Testis (tissue), 2 donors: ENCODE data around the gene PDLIM5.

Source experiments
- POLR2A ChIP-seq: fragments of 450-650 bp; IDR thresholded peaks from one replicate; pipeline ENCODE4 v1.6.1; 2017; ENCODE audit warnings: antibody characterized with exemption, mild to moderate bottlenecking, moderate library complexity
- TF ChIP-seq, protein P1 (sequence below), 3 experiments: fragments of 450-650 bp in 2 of 3; fragments of 200-600 bp in 1 of 3; sonication (generic) in 1 of 3; IDR thresholded peaks; one replicate each; pipeline ENCODE4 v1.5.1; 2016 to 2019; ENCODE audit warnings: antibody characterized with exemption in 3 of 3, mild to moderate bottlenecking in 2 of 3, moderate library complexity in 1 of 3

DNA sequence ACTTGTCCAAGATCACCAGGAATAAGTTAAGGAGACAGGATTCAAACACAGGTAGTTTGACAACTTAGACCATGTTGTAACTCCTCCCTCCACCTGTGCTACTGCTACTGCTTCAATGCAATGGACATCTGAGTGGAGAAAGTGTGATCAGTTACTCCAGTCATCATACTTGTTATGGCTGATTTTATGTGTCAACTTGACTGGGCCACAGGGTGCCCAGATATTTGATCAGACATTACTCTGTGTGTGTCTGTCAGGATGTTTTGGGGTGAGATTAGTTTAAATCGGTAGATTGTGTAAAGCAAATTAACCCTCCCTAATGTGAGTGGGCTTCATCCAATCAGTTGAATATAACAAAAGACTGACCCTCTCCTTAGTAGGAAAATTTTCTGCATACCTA, 34.8 kb upstream of the PDLIM5 start:
- TF ChIP-seq, protein P1, sequence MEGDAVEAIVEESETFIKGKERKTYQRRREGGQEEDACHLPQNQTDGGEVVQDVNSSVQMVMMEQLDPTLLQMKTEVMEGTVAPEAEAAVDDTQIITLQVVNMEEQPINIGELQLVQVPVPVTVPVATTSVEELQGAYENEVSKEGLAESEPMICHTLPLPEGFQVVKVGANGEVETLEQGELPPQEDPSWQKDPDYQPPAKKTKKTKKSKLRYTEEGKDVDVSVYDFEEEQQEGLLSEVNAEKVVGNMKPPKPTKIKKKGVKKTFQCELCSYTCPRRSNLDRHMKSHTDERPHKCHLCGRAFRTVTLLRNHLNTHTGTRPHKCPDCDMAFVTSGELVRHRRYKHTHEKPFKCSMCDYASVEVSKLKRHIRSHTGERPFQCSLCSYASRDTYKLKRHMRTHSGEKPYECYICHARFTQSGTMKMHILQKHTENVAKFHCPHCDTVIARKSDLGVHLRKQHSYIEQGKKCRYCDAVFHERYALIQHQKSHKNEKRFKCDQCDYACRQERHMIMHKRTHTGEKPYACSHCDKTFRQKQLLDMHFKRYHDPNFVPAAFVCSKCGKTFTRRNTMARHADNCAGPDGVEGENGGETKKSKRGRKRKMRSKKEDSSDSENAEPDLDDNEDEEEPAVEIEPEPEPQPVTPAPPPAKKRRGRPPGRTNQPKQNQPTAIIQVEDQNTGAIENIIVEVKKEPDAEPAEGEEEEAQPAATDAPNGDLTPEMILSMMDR (IDR thresholded peaks at IDR 0.05): no peak
- no peak for TF ChIP-seq POLR2A
